GM18870 (cell line): ENCODE measurements around the gene HMGCS2.

Experiments
- ATAC-seq: cut with Tn5 transposase; IDR thresholded peaks from one replicate; pipeline ENCODE4 v1.9.1; 2021; ENCODE audit warnings: moderate library complexity; ENCODE audit not compliant: unreplicated experiment

HMGCS2 gene

GRCh38 chr1:119768778-119769177 is at the start of gene HMGCS2:
HMGCS2 (minus strand) TSS chr1:119768905; CDS start chr1:119768844, 61 bp downstream.
- no peak for ATAC-seq

- no peak for ATAC-seq
Observed at GRCh38 chr1:119818181-119818580, 49.5 kb upstream of the HMGCS2 start.

- ATAC-seq, result no peak
Observed at GRCh38 chr1:119816407-119816806, 47.7 kb upstream of the HMGCS2 start.

GRCh38 chr1:119815928-119816327 is 47.2 kb upstream of the HMGCS2 start:
- no peak for ATAC-seq

- ATAC-seq, result no peak
Observed at GRCh38 chr1:119815361-119815760, 46.7 kb upstream of the HMGCS2 start.

- ATAC-seq, result no peak
Observed at GRCh38 chr1:119814288-119814687, 45.6 kb upstream of the HMGCS2 start.

- ATAC-seq, result no peak
Observed at GRCh38 chr1:119811985-119812557, 43.4 kb upstream of the HMGCS2 start.

- ATAC-seq, result no peak
Observed at GRCh38 chr1:119811387-119811786, 42.7 kb upstream of the HMGCS2 start, which contains the start of gene REG4. REG4 (minus strand) TSS chr1:119811460; CDS start chr1:119808769, 2,691 bp downstream.

GRCh38 chr1:119808972-119809550 is 40.4 kb upstream of the HMGCS2 start:
- ATAC-seq, result peak; percentile 67

GRCh38 chr1:119808491-119808890 is 39.8 kb upstream of the HMGCS2 start:
- no peak for ATAC-seq

GRCh38 chr1:119806489-119806888 is 37.8 kb upstream of the HMGCS2 start:
- ATAC-seq, result no peak

- no peak for ATAC-seq
Observed at GRCh38 chr1:119805746-119806145, 37.0 kb upstream of the HMGCS2 start.

- no peak for ATAC-seq
Observed at GRCh38 chr1:119805247-119805646, 36.5 kb upstream of the HMGCS2 start.

- ATAC-seq, result no peak
Observed at GRCh38 chr1:119799599-119800177, 31.0 kb upstream of the HMGCS2 start.

- ATAC-seq, result no peak
Observed at GRCh38 chr1:119799003-119799402, 30.3 kb upstream of the HMGCS2 start.

GRCh38 chr1:119797606-119798005 is 28.9 kb upstream of the HMGCS2 start:
- ATAC-seq, result no peak

GRCh38 chr1:119797162-119797561 is 28.5 kb upstream of the HMGCS2 start:
- ATAC-seq, result no peak

- ATAC-seq, result no peak
Observed at GRCh38 chr1:119795261-119796200, 26.8 kb upstream of the HMGCS2 start.

- ATAC-seq, result no peak
Observed at GRCh38 chr1:119794876-119795240, 26.2 kb upstream of the HMGCS2 start.

GRCh38 chr1:119794230-119794875 is 25.6 kb upstream of the HMGCS2 start:
- no peak for ATAC-seq

- ATAC-seq, result no peak
Observed at GRCh38 chr1:119791377-119791776, 22.7 kb upstream of the HMGCS2 start.
